NB4 (cell line): ENCODE data around the gene ZNF559.

Experiments
- POLR2A ChIP-seq: IDR thresholded peaks from 2 replicates; pipeline ENCODE4 v1.6.1; 2011; ENCODE audit warnings: mild to moderate bottlenecking; ENCODE audit not compliant: insufficient read length; ENCODE audit errors: extremely low read depth
- TF ChIP-seq, protein P1 (sequence below): IDR thresholded peaks from one replicate; pipeline ENCODE4 v1.5.1; 2012; ENCODE audit warnings: low read depth, low read length
- TF ChIP-seq, protein P2 (sequence below): IDR thresholded peaks from 2 replicates; pipeline ENCODE4 v1.6.1; 2011; ENCODE audit warnings: low read depth, low read length

DNA sequence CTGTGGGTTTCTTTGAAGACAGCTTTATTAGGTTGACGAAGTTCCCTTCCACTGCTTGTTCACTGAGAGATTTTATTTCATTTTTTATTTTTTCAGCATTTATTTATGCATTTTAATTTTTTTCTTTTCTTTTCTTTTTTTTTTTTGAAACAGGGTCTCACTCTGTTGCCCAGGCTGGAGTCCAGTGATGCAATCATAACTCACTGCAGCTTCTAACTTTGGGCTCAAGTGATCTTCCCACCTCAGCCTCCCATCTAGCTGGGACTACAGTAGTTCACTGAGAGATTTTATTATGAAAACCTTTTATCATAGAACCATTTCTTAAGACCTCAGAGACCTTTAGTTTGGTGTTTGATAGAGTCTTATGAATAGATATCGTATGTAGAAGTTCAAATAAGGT, 28.5 kb downstream of the ZNF559 start:
- TF ChIP-seq, protein P1, sequence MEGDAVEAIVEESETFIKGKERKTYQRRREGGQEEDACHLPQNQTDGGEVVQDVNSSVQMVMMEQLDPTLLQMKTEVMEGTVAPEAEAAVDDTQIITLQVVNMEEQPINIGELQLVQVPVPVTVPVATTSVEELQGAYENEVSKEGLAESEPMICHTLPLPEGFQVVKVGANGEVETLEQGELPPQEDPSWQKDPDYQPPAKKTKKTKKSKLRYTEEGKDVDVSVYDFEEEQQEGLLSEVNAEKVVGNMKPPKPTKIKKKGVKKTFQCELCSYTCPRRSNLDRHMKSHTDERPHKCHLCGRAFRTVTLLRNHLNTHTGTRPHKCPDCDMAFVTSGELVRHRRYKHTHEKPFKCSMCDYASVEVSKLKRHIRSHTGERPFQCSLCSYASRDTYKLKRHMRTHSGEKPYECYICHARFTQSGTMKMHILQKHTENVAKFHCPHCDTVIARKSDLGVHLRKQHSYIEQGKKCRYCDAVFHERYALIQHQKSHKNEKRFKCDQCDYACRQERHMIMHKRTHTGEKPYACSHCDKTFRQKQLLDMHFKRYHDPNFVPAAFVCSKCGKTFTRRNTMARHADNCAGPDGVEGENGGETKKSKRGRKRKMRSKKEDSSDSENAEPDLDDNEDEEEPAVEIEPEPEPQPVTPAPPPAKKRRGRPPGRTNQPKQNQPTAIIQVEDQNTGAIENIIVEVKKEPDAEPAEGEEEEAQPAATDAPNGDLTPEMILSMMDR, result no peak
- no peak for TF ChIP-seq POLR2A
- TF ChIP-seq, protein P2, sequence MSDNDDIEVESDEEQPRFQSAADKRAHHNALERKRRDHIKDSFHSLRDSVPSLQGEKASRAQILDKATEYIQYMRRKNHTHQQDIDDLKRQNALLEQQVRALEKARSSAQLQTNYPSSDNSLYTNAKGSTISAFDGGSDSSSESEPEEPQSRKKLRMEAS, result no peak
